Ishikawa (cell line): ENCODE measurements around the gene PELO.

ENCODE experiments used
- CEBPB ChIP-seq: IDR thresholded peaks from 2 replicates; pipeline ENCODE4 v1.6.1; 2012
- CREB1 ChIP-seq: IDR thresholded peaks from 2 replicates; pipeline ENCODE4 v1.6.1; 2012; ENCODE audit warnings: low read depth
- EGR1 ChIP-seq: IDR thresholded peaks from 2 replicates; pipeline ENCODE4 v1.6.1; 2012
- EP300 ChIP-seq: IDR thresholded peaks from 2 replicates; pipeline ENCODE4 v1.6.1; 2012; ENCODE audit warnings: borderline replicate concordance
- FOXM1 ChIP-seq: IDR thresholded peaks from 2 replicates; pipeline ENCODE4 v1.6.1; 2012; ENCODE audit warnings: low read depth, borderline replicate concordance
- NFIC ChIP-seq: IDR thresholded peaks from 2 replicates; pipeline ENCODE4 v1.6.1; 2012
- RAD21 ChIP-seq: IDR thresholded peaks from 2 replicates; pipeline ENCODE4 v1.6.1; 2012; ENCODE audit warnings: low read depth
- TAF1 ChIP-seq: IDR thresholded peaks from 2 replicates; pipeline ENCODE4 v1.6.1; 2012; ENCODE audit warnings: low read depth, mild to moderate bottlenecking
- TCF12 ChIP-seq: IDR thresholded peaks from 2 replicates; pipeline ENCODE4 v1.6.1; 2012; ENCODE audit warnings: low read depth
- TEAD4 ChIP-seq: IDR thresholded peaks from 2 replicates; pipeline ENCODE4 v1.6.1; 2012
- USF1 ChIP-seq: IDR thresholded peaks from 2 replicates; pipeline ENCODE4 v1.6.1; 2012
- YY1 ChIP-seq: IDR thresholded peaks from 2 replicates; pipeline ENCODE4 v1.6.1; 2012; ENCODE audit warnings: low read depth
- ZBTB7A ChIP-seq: IDR thresholded peaks from 2 replicates; pipeline ENCODE4 v1.6.1; 2012; ENCODE audit warnings: low read depth
- TF ChIP-seq, protein P1 (sequence below): IDR thresholded peaks from 2 replicates; pipeline ENCODE4 v1.6.1; 2012; ENCODE audit warnings: low read depth, mild to moderate bottlenecking
- TF ChIP-seq, protein P2 (sequence below): IDR thresholded peaks from 2 replicates; pipeline ENCODE4 v1.6.1; 2012

PELO gene

GRCh38 chr5:52743529-52743928, 44.2 kb upstream of the PELO start:
- TF ChIP-seq TEAD4: no peak
- no peak for TF ChIP-seq ZBTB7A
- TF ChIP-seq NFIC: no peak
- TF ChIP-seq USF1: no peak
- no peak for TF ChIP-seq YY1

GRCh38 chr5:52743970-52744369, 43.7 kb upstream of the PELO start:
- TF ChIP-seq CREB1: no peak
- no peak for TF ChIP-seq CEBPB
- TF ChIP-seq, protein P1, sequence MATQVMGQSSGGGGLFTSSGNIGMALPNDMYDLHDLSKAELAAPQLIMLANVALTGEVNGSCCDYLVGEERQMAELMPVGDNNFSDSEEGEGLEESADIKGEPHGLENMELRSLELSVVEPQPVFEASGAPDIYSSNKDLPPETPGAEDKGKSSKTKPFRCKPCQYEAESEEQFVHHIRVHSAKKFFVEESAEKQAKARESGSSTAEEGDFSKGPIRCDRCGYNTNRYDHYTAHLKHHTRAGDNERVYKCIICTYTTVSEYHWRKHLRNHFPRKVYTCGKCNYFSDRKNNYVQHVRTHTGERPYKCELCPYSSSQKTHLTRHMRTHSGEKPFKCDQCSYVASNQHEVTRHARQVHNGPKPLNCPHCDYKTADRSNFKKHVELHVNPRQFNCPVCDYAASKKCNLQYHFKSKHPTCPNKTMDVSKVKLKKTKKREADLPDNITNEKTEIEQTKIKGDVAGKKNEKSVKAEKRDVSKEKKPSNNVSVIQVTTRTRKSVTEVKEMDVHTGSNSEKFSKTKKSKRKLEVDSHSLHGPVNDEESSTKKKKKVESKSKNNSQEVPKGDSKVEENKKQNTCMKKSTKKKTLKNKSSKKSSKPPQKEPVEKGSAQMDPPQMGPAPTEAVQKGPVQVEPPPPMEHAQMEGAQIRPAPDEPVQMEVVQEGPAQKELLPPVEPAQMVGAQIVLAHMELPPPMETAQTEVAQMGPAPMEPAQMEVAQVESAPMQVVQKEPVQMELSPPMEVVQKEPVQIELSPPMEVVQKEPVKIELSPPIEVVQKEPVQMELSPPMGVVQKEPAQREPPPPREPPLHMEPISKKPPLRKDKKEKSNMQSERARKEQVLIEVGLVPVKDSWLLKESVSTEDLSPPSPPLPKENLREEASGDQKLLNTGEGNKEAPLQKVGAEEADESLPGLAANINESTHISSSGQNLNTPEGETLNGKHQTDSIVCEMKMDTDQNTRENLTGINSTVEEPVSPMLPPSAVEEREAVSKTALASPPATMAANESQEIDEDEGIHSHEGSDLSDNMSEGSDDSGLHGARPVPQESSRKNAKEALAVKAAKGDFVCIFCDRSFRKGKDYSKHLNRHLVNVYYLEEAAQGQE: no peak
- no peak for TF ChIP-seq NFIC
- TF ChIP-seq TCF12: no peak
- no peak for TF ChIP-seq EP300
- no peak for TF ChIP-seq RAD21
- no peak for TF ChIP-seq FOXM1
- no peak for TF ChIP-seq TAF1
- TF ChIP-seq ZBTB7A: no peak
- no peak for TF ChIP-seq EGR1
- TF ChIP-seq, protein P2, sequence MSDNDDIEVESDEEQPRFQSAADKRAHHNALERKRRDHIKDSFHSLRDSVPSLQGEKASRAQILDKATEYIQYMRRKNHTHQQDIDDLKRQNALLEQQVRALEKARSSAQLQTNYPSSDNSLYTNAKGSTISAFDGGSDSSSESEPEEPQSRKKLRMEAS: no peak
- no peak for TF ChIP-seq YY1
- no peak for TF ChIP-seq TEAD4
- no peak for TF ChIP-seq USF1

DNA sequence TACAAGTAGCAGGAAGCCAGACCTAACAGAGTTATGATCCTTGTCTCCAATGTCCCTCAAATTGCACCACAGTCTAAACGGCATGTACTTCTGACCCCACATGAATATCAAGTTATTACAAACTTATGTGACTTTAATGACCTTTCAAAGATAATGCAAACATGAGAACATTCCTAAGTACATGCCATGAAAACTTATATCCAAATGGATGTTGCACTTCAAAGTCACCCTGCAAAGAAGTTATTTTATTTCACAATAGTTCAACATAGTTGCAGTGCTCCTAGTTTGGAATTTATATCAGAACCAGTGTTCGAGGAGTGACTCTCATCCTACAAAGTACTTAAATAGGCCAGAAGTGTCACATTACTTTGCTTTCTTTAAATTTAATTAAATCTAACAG, 41.2 kb upstream of the PELO start:
- no peak for TF ChIP-seq TEAD4
- TF ChIP-seq YY1: no peak
- TF ChIP-seq TCF12: no peak
- TF ChIP-seq RAD21: no peak
- no peak for TF ChIP-seq CEBPB
- TF ChIP-seq, protein P1: no peak
- no peak for TF ChIP-seq ZBTB7A
- TF ChIP-seq NFIC: no peak
- no peak for TF ChIP-seq FOXM1
- TF ChIP-seq, protein P2: no peak
- no peak for TF ChIP-seq USF1
- no peak for TF ChIP-seq EP300

DNA sequence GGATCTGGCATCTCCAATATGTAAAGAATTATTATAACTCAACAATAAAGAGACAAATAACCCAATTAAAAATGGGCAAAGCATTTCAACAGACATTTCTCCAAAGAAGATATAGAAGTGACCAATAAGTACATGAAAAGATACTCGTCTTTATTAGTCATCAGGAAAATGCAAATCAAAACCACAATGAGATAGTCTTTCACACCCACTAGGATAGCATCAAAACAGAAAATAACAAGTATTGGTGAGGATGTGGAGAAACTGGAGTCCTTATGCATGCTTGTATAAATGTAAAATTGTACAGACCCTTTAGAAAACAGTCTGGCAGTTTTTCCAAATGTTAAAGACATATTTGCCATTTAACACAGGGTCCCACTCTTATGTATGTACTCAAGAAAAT, 39.1 kb upstream of the PELO start:
- TF ChIP-seq, protein P1: no peak
- TF ChIP-seq CREB1 (no peak), ZBTB7A (no peak), TAF1 (no peak), CEBPB (no peak), EP300 (no peak), EGR1 (no peak), YY1 (no peak), USF1 (no peak), TCF12 (no peak), RAD21 (no peak), TEAD4 (no peak), FOXM1 (no peak), NFIC (no peak)
- TF ChIP-seq, protein P2: no peak
